ENCODE data around the gene RAP1A.

Gene RAP1A

GRCh38 chr1:111723871-111724270 is 104.3 kb downstream of the RAP1A start:
- H3K79me2 ChIP-seq (ENCODE audit: insufficient read depth, low read length): no peaks in the 10 kb centered on the region
- DNase-seq (no peak), ATAC-seq (ENCODE audit: insufficient read depth, low read depth) (no peak)
- H3K36me3 ChIP-seq (ENCODE audit: insufficient read depth, low read length): no peaks in the 10 kb centered on the region
- H3K4me3 ChIP-seq (ENCODE audit: low read depth in 1 of 2, low read length in 2 of 2): no peak overlapping the region
- H3K27me3 ChIP-seq (ENCODE audit: insufficient read depth, low read length, poor library complexity): no peaks in the 10 kb centered on the region
- H3K9ac ChIP-seq (ENCODE audit: low read depth, low read length): no peak overlapping the region
- no peaks in the 10 kb centered on the region for H3K9me3 ChIP-seq (ENCODE audit: insufficient read depth, low read length, severe bottlenecking)
- no peak overlapping the region for H2AFZ ChIP-seq (ENCODE audit: low read depth, low read length)
- H3K4me1 ChIP-seq (ENCODE audit: insufficient read depth, low read length): no peaks in the 10 kb centered on the region
- no peak overlapping the region for H3K4me2 ChIP-seq (ENCODE audit: insufficient read depth, low read length)
- no peaks in the 10 kb centered on the region for H4K20me1 ChIP-seq (ENCODE audit: insufficient read depth, low read length)
- TF ChIP-seq EZH2 (IDR thresholded peaks at IDR 0.05; ENCODE audit: borderline replicate concordance, low read depth, low read length, severe bottlenecking) (no peak), CTCF (IDR thresholded peaks at IDR 0.05; ENCODE audit: borderline replicate concordance, extremely low read depth, low read length, poor library complexity, severe bottlenecking) (no peak)
- no peak overlapping the region for H3K27ac ChIP-seq (ENCODE audit: low read length)

- TF ChIP-seq EZH2 (IDR thresholded peaks at IDR 0.05; ENCODE audit: borderline replicate concordance, low read depth, low read length, severe bottlenecking): no peak
- no peaks in the 10 kb centered on the region for H3K4me1 ChIP-seq (ENCODE audit: insufficient read depth, low read length)
- no peaks in the 10 kb centered on the region for H3K79me2 ChIP-seq (ENCODE audit: insufficient read depth, low read length)
- DNase-seq: no peak
- no peaks in the 10 kb centered on the region for H3K27me3 ChIP-seq (ENCODE audit: insufficient read depth, low read length, poor library complexity)
- ATAC-seq (ENCODE audit: insufficient read depth, low read depth): no peak
- H3K9me3 ChIP-seq (ENCODE audit: insufficient read depth, low read length, severe bottlenecking): no peaks in the 10 kb centered on the region
- H3K27ac ChIP-seq (ENCODE audit: low read length): no peak overlapping the region
- no peak overlapping the region for H3K9ac ChIP-seq (ENCODE audit: low read depth, low read length)
- no peak overlapping the region for H3K4me2 ChIP-seq (ENCODE audit: insufficient read depth, low read length)
- H2AFZ ChIP-seq (ENCODE audit: low read depth, low read length): no peak overlapping the region
- H3K36me3 ChIP-seq (ENCODE audit: insufficient read depth, low read length): no peaks in the 10 kb centered on the region
- no peak overlapping the region for H3K4me3 ChIP-seq (ENCODE audit: low read depth in 1 of 2, low read length in 2 of 2)
- H4K20me1 ChIP-seq (ENCODE audit: insufficient read depth, low read length): no peaks in the 10 kb centered on the region
Measured at GRCh38 chr1:111725192-111725591, 105.6 kb downstream of the RAP1A start.

GRCh38 chr1:111727056-111727455 is 107.5 kb downstream of the RAP1A start:
- H3K9me3 ChIP-seq (ENCODE audit: insufficient read depth, low read length, severe bottlenecking): no peaks in the 10 kb centered on the region
- no peak overlapping the region for H3K4me2 ChIP-seq (ENCODE audit: insufficient read depth, low read length)
- H3K27me3 ChIP-seq (ENCODE audit: insufficient read depth, low read length, poor library complexity): no peaks in the 10 kb centered on the region
- H2AFZ ChIP-seq (ENCODE audit: low read depth, low read length): no peak overlapping the region
- H3K27ac ChIP-seq (ENCODE audit: low read length): no peak overlapping the region
- no peaks in the 10 kb centered on the region for H3K79me2 ChIP-seq (ENCODE audit: insufficient read depth, low read length)
- no peaks in the 10 kb centered on the region for H3K36me3 ChIP-seq (ENCODE audit: insufficient read depth, low read length)
- no peak overlapping the region for H3K9ac ChIP-seq (ENCODE audit: low read depth, low read length)
- no peak for DNase-seq
- no peaks in the 10 kb centered on the region for H4K20me1 ChIP-seq (ENCODE audit: insufficient read depth, low read length)
- no peaks in the 10 kb centered on the region for H3K4me1 ChIP-seq (ENCODE audit: insufficient read depth, low read length)
- no peak for ATAC-seq (ENCODE audit: insufficient read depth, low read depth)
- no peak for TF ChIP-seq CTCF (IDR thresholded peaks at IDR 0.05; ENCODE audit: borderline replicate concordance, extremely low read depth, low read length, poor library complexity, severe bottlenecking)
- no peak for TF ChIP-seq EZH2 (IDR thresholded peaks at IDR 0.05; ENCODE audit: borderline replicate concordance, low read depth, low read length, severe bottlenecking)
- H3K4me3 ChIP-seq (ENCODE audit: low read depth in 1 of 2, low read length in 2 of 2): no peak overlapping the region

GRCh38 chr1:111729271-111729921 is 109.8 kb downstream of the RAP1A start:
- no peak for TF ChIP-seq CTCF (IDR thresholded peaks at IDR 0.05; ENCODE audit: borderline replicate concordance, extremely low read depth, low read length, poor library complexity, severe bottlenecking)
- no peak for TF ChIP-seq EZH2 (IDR thresholded peaks at IDR 0.05; ENCODE audit: borderline replicate concordance, low read depth, low read length, severe bottlenecking)
- Histone ChIP-seq H3K27me3 (ENCODE audit: insufficient read depth, low read length, poor library complexity) (no peaks in the 10 kb centered on the region), H3K36me3 (ENCODE audit: insufficient read depth, low read length) (no peaks in the 10 kb centered on the region), H3K79me2 (ENCODE audit: insufficient read depth, low read length) (no peaks in the 10 kb centered on the region), H3K4me2 (ENCODE audit: insufficient read depth, low read length) (no peak overlapping the region), H3K27ac (ENCODE audit: low read length) (no peak overlapping the region), H3K4me1 (ENCODE audit: insufficient read depth, low read length) (no peaks in the 10 kb centered on the region), H2AFZ (ENCODE audit: low read depth, low read length) (no peak overlapping the region), H3K9ac (ENCODE audit: low read depth, low read length) (no peak overlapping the region), H3K4me3 (ENCODE audit: low read depth in 1 of 2, low read length in 2 of 2) (no peak overlapping the region), H3K9me3 (ENCODE audit: insufficient read depth, low read length, severe bottlenecking) (no peaks in the 10 kb centered on the region), H4K20me1 (ENCODE audit: insufficient read depth, low read length) (0 out of 2 replicates have a peak, but pooled peaks cover 6% of the 10 kb centered on the region)
- ATAC-seq (ENCODE audit: insufficient read depth, low read depth): no peak
- DNase-seq: no peak

Measured in DND-41 (cell line).